HG03060 (cell line): ENCODE data around the gene INPP5B.
"Not testable (repeated sequence)": the region's sequence is repeated elsewhere in the genome, so short reads cannot be mapped to it uniquely, and the experiment has no call there.

Experiments
- ATAC-seq: cut with Tn5 transposase; IDR thresholded peaks from one replicate; pipeline ENCODE4 v1.9.1; 2021; ENCODE audit warnings: low read depth, moderate number of reproducible peaks; ENCODE audit not compliant: unreplicated experiment

INPP5B gene

GRCh38 chr1:37948841-37949240 lies 2.0 kb upstream of the INPP5B start:
- ATAC-seq: no peak

- no peak for ATAC-seq
Measured at GRCh38 chr1:37948166-37948565, 1.3 kb upstream of the INPP5B start.

GRCh38 chr1:37947364-37947763 lies 511 bp upstream of the INPP5B start:
- no peak for ATAC-seq

GRCh38 chr1:37945743-37946702 lies 830 bp downstream of the INPP5B start:
- no peak for ATAC-seq

- ATAC-seq: no peak
Measured at GRCh38 chr1:37945251-37945650, 1.6 kb downstream of the INPP5B start.

GRCh38 chr1:37944816-37945215 lies 2.0 kb downstream of the INPP5B start:
- ATAC-seq: no peak

GRCh38 chr1:37944086-37944763 lies 2.6 kb downstream of the INPP5B start:
- ATAC-seq: no peak

- ATAC-seq: no peak
Measured at GRCh38 chr1:37940299-37940947, 6.4 kb downstream of the INPP5B start.

GRCh38 chr1:37936760-37937159 lies 10.1 kb downstream of the INPP5B start:
- ATAC-seq: not testable (repeated sequence)

GRCh38 chr1:37932759-37933158 lies 14.1 kb downstream of the INPP5B start:
- no peak for ATAC-seq

GRCh38 chr1:37931361-37932158 lies 15.3 kb downstream of the INPP5B start:
- ATAC-seq: peak; percentile 83

GRCh38 chr1:37931102-37931360 lies 15.8 kb downstream of the INPP5B start:
- no peak for ATAC-seq

GRCh38 chr1:37930246-37931101 lies 16.4 kb downstream of the INPP5B start:
- ATAC-seq: no peak

- ATAC-seq: peak; percentile 35
Measured at GRCh38 chr1:37926038-37926924, 20.6 kb downstream of the INPP5B start.

GRCh38 chr1:37925316-37925715 lies 21.5 kb downstream of the INPP5B start:
- ATAC-seq: no peak

GRCh38 chr1:37923551-37923889 lies 23.3 kb downstream of the INPP5B start:
- ATAC-seq: no peak

GRCh38 chr1:37922767-37923550 lies 23.9 kb downstream of the INPP5B start:
- ATAC-seq: no peak

- ATAC-seq: no peak
Measured at GRCh38 chr1:37919277-37919676, 27.6 kb downstream of the INPP5B start.
